Motor neuron (in vitro differentiated cells): ENCODE results near the gene LORICRIN. TPM values are rescaled to one million over a fixed set of nuclear protein-coding genes. Genes with fewer than 3 reads are reported as not detected.

Source experiments
- total RNA-seq, 8 experiments: library from RNA; unstranded; fragments of 300-600 nt; gene quantifications; 2 replicates each; pipeline versions ENCODE4 v1.2.3 to v1.2.4, GENCODE V29; 2022

The LORICRIN gene
- total RNA-seq, 8 experiments from 2014 or later: 0.21 TPM; not detected in 7

Other genes with a start within 250 kb of the LORICRIN start
- gene SPRR1B, start 228.5 kb upstream of the LORICRIN start, total RNA-seq: not detected
- under 1 TPM in 1 of 8 experiments, not detected in 7; 0.52 TPM for gene SPRR2D, start 218.6 kb upstream of the LORICRIN start, total RNA-seq
- under 1 TPM in 2 of 8 experiments, not detected in 6; 0.29 to 0.67 TPM for gene SPRR2A, start 202.2 kb upstream of the LORICRIN start, total RNA-seq
- not detected for gene SPRR2B, start 188.1 kb upstream of the LORICRIN start, total RNA-seq
- under 1 TPM in 1 of 8 experiments, not detected in 7; 0.54 TPM for gene SPRR2E, start 165.2 kb upstream of the LORICRIN start, total RNA-seq
- gene SPRR2F, start 146.2 kb upstream of the LORICRIN start, total RNA-seq: not detected
- gene SPRR2G, start 108.8 kb upstream of the LORICRIN start, total RNA-seq: 1 to 10 TPM in 1 of 8 experiments, under 1 TPM in 2, not detected in 5; 0.50 to 1.0 (median 0.90) TPM
- gene LELP1, start 56.3 kb upstream of the LORICRIN start, total RNA-seq: 1 to 10 TPM in 2 of 8 experiments, under 1 TPM in 1, not detected in 5; 0.50 to 2.0 (median 1.0) TPM
- gene PRR9, start 42.1 kb upstream of the LORICRIN start, total RNA-seq: under 1 TPM in 1 of 8 experiments, not detected in 7; 0.13 TPM
- gene PGLYRP3, start 53.3 kb downstream of the LORICRIN start, total RNA-seq: not detected
- gene PGLYRP4, start 89.2 kb downstream of the LORICRIN start, total RNA-seq: under 1 TPM in 2 of 8 experiments, not detected in 6; 0.17 to 0.66 TPM
- gene S100A9, start 98.2 kb downstream of the LORICRIN start, total RNA-seq: under 1 TPM in 1 of 8 experiments, not detected in 7; 0.71 TPM
- not detected for gene S100A12, start 115.9 kb downstream of the LORICRIN start, total RNA-seq
- gene S100A8, start 131.4 kb downstream of the LORICRIN start, total RNA-seq: 100 to 1,000 TPM in 1 of 8 experiments, 10 to 100 TPM in 1, under 1 TPM in 2, not detected in 4; 0.29 to 281 (median 8.6) TPM
- under 1 TPM in 5 of 8 experiments, not detected in 3; 0.10 to 0.66 (median 0.14) TPM for gene S100A7A, start 156.8 kb downstream of the LORICRIN start, total RNA-seq
- gene S100A7, start 201.0 kb downstream of the LORICRIN start, total RNA-seq: not detected